AG10803 (cell line): Measurements from ENCODE around the gene ADAMTS15.
A peak's percentile ranks its signal among the peaks of the same experiment; 100 is the strongest.
"Not testable (repeated sequence)": the region's sequence is repeated elsewhere in the genome, so short reads cannot be mapped to it uniquely, and the experiment has no call there.

Source experiments
- DNase-seq: peaks from one replicate; pipeline ENCODE4 v3.0.0; 2010; ENCODE audit warnings: low read depth
- H3K4me3 ChIP-seq: 2 replicates; pipeline ENCODE4 v1.5.1; 2011; ENCODE audit warnings: mild to moderate bottlenecking, low read length, control low read depth
- TF ChIP-seq, protein P1 (sequence below): conservative IDR thresholded peaks from 2 replicates; pipeline ENCODE4 v1.5.1; 2011; ENCODE audit warnings: mild to moderate bottlenecking, low read length, control low read depth, inconsistent platforms

ADAMTS15 gene

DNA sequence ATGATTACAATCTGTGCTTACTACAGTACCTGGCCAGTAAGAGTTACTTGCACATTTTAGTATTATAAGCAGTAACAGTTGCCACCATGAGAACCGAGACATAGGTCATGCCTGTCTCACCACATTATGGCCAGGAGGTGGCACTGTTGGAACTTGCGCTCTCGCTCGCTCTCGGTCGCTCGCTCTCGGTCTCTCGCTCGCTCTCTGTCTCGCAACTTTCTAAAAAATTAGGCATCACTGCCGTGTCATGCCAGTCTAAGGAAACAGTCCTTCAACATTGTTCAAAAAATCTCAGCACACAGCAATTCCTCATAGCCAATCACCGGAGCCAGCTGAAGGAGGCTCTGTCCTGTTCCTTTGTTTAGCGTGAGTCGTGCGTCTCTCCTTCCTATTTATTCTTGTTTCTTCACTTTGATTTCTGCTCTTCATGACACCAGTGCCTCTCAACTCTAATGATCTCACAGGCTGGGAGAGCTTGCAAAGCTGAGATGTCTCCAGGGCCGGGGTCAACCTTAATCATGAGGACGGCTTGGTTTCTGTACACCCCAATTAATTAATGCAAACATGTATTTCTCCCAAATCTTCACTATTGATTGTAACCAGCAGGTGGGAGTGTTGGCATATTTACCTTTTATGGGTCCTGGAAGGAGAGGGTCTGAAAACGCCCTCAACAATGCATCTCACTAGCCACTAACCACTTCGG is 13.8 kb upstream of the ADAMTS15 start:
- TF ChIP-seq, protein P1, sequence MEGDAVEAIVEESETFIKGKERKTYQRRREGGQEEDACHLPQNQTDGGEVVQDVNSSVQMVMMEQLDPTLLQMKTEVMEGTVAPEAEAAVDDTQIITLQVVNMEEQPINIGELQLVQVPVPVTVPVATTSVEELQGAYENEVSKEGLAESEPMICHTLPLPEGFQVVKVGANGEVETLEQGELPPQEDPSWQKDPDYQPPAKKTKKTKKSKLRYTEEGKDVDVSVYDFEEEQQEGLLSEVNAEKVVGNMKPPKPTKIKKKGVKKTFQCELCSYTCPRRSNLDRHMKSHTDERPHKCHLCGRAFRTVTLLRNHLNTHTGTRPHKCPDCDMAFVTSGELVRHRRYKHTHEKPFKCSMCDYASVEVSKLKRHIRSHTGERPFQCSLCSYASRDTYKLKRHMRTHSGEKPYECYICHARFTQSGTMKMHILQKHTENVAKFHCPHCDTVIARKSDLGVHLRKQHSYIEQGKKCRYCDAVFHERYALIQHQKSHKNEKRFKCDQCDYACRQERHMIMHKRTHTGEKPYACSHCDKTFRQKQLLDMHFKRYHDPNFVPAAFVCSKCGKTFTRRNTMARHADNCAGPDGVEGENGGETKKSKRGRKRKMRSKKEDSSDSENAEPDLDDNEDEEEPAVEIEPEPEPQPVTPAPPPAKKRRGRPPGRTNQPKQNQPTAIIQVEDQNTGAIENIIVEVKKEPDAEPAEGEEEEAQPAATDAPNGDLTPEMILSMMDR = peak; percentile 93
- DNase-seq = peak; percentile 75
- H3K4me3 ChIP-seq = peak overlapping the region; percentile 66

DNA sequence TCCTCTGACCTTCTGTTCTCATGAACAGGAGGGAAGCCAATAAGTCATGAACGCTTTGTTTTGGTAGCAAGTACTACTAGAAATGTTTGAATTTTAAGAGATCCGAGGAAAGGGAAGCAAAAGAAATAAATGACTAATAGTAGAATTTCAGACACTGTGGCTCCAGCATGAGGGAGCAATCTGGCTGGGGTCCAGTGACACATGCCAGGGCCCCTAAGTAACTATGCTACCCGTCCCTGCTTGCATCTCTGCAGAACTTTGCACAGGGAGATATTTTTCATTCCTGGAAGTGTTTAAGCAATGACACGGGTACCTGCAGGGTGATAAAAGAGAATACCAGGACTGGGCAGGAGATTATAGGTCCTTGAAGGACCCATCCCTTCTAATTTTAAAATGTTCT is 12.8 kb upstream of the ADAMTS15 start:
- no peak overlapping the region for H3K4me3 ChIP-seq
- DNase-seq = no peak
- TF ChIP-seq, protein P1 = no peak

DNA sequence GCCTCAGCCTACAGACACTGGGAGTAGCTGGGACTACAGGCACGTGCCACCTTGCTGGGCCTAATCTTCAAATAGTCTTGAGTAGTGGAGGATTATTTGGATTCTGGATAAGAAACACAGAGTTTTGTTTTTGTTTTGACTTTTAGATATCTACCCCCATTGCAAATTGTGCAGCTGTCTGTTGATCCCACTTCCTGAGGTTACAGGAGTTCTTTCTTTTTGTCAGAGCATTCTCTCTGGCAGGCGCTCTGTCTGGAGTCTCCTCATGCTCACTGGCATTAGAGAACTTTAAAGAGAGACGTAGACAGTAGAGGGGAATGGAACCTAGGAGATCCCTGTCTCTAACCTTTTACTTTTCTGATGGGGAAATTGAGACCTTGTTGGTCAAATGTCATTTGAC is 12.3 kb upstream of the ADAMTS15 start:
- no peak for DNase-seq
- TF ChIP-seq, protein P1 = no peak
- H3K4me3 ChIP-seq = no peak overlapping the region

DNA sequence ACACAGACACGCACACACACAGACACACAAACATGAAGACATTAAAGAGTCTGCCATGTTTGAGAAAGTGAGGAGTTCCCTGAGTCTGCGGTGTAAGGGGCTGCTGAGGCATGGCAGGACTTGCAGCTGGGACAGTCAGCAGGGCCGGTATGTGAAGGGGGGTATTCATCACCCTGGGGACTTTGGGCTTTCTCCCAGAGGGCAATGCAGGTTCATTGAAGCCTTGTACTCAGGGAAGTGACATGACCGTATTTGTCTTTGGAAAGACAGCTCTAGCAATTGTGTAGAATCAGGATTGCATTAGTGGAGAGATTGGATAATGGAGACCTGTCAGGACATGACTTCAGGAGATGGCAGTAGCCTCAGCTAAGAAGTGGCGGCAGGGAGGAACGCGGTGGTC is 10.6 kb upstream of the ADAMTS15 start:
- TF ChIP-seq, protein P1 = no peak
- no peak overlapping the region for H3K4me3 ChIP-seq
- DNase-seq = no peak

DNA sequence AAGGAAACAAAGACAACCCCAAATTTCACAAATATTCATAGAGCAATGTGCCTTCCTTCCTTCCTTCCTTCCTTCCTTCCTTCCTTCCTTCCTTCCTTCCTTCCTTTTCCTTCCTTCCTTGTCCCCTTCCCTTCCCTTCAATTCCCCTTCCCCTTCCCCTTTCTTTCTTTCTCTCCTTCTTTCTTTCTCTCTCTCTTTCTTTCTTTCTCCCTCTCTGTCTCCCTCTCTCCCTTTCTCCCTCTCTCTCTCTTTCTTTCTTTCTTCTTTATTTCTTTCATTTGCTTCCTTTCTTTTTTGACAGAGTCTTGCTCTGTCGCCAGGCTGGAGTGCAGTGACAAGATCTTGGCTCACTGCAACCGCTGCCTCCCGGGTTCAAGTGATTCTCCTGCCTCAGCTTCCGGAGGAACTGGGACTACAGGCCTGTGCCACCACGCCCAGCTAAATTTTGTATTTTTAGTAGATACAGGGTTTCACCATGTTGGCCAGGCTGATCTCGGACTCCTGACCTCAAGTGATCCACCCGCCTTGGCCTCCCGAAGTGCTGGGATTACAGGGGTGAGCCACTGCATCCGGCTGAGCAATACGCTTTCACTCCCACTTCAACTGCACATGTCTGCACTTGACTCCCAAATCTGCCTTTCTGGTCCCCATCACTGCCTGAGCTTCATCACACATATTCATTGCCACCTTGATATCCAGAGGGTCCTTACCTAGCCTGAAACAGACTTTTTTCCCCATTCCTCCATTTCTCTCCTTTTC is 9.9 kb upstream of the ADAMTS15 start:
- not testable (repeated sequence) for H3K4me3 ChIP-seq, DNase-seq

DNA sequence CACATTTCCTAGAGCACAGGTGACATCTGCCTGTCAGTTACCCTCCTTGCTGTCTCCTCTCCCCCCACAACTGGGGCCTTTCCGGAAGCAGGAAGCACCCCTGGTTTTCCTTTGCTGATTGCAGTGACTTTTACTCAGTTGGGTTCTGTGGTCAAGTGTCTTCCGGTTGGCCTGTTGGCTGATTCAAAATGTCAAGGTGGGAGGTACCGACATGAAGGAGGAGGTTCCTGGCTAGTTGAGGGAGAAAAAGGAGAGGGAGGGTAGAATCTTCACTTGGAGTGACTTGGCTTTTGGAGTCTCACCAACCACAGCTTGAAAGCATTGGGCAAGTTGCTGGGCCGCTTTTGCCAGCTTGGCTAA is 9.3 kb upstream of the ADAMTS15 start:
- no peak for DNase-seq
- TF ChIP-seq, protein P1 = no peak
- H3K4me3 ChIP-seq = no peak overlapping the region

DNA sequence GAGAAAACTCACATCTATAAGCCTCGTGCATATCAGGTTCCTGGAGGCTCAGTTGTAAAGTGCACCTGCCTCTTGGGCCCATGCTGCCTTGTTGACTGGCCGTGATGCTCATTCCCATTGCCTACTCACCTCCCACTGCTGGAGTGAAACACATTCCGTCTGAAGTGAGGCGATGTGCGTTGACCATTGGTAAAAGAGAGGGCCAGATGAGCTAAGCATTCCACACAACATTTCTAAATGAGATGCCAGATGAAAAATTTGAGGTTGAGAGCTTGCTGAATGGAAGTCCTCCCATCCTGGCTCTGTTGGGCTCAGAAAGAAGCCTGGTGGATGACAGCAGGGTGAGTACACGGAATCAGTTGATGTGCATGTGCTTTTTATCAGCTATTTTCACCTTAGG is 8.6 kb upstream of the ADAMTS15 start:
- TF ChIP-seq, protein P1 = no peak
- no peak overlapping the region for H3K4me3 ChIP-seq
- DNase-seq = peak; percentile 69
